Thyroid gland (tissue), 4 donors: ENCODE results near the gene TMEM145. TPM values are rescaled to one million over a fixed set of nuclear protein-coding genes. Genes with fewer than 3 reads are reported as not detected.
"Not testable (repeated sequence)": the region's sequence is repeated elsewhere in the genome, so short reads cannot be mapped to it uniquely, and the experiment has no call there.

Source experiments
- DNase-seq, 2 donors: peaks; one replicate each; pipeline ENCODE4 v3.0.0-alpha.2; 2019
- H3K27ac ChIP-seq, 3 donors: fragments of 200-600 bp; sonication (generic); 1 replicate in 2 of 3; 2 replicates in 1 of 3; pipeline ENCODE4 v1.5.1; 2016 to 2019; ENCODE audit warnings: mild to moderate bottlenecking in 1 of 3, moderate library complexity in 1 of 3
- H3K27me3 ChIP-seq: fragments of 200-600 bp; sonication (generic); one replicate; pipeline ENCODE4 v1.5.1; 2019
- H3K36me3 ChIP-seq, 2 donors: fragments of 200-600 bp; sonication (generic); one replicate each; pipeline ENCODE4 v1.5.1; 2016 to 2019
- H3K4me1 ChIP-seq, 2 donors: fragments of 200-600 bp; sonication (generic); one replicate each; pipeline ENCODE4 v1.5.1; 2017 to 2019
- H3K4me3 ChIP-seq, 3 donors: fragments of 200-600 bp; sonication (generic); replicated peaks in 1 of 3; 1 replicate in 2 of 3; 2 replicates in 1 of 3; pipeline ENCODE4 v1.5.1; 2016; ENCODE audit warnings: mild to moderate bottlenecking in 1 of 3
- H3K9me3 ChIP-seq: fragments of 200-600 bp; sonication (generic); one replicate; pipeline ENCODE4 v1.5.1; 2017
- POLR2A ChIP-seq, 2 donors: fragments of 450-650 bp; IDR thresholded peaks; one replicate each; pipeline ENCODE4 v1.6.1; 2017; ENCODE audit warnings: antibody characterized with exemption in 2 of 2, mild to moderate bottlenecking in 2 of 2, moderate library complexity in 1 of 2
- WGBS, 2 donors: methylation state at CpG; one replicate each; pipeline ENCODE4 v1.1.5; 2017; 5-methylcytosine and 5-hydroxymethylcytosine counted together
- intact Hi-C: fragments of 100-400 bp; cut with DNase I; formaldehyde crosslinking; loops from one replicate; pipeline ENCODE4 v1.15.1; 2023
- total RNA-seq, 4 donors: library from RNA; depleted of rRNA; stranded (reverse); fragments of >200 nt; gene quantifications; one replicate each; pipeline ENCODE4 v1.2.3, GENCODE V29; 2016
- TF ChIP-seq, protein P1 (sequence below), 6 experiments: fragments of 200-600 bp in 3 of 6; fragments of 450-650 bp in 3 of 6; sonication (generic) in 3 of 6; IDR thresholded peaks; one replicate each; pipeline ENCODE4 v1.5.1; 2016 to 2019; ENCODE audit warnings: antibody characterized with exemption in 6 of 6, mild to moderate bottlenecking in 2 of 6, inconsistent platforms in 1 of 6, moderate library complexity in 1 of 6

Gene TMEM145
- total RNA-seq, 4 donors from 2014 or later: 2.8 TPM; not detected in 3

DNA sequence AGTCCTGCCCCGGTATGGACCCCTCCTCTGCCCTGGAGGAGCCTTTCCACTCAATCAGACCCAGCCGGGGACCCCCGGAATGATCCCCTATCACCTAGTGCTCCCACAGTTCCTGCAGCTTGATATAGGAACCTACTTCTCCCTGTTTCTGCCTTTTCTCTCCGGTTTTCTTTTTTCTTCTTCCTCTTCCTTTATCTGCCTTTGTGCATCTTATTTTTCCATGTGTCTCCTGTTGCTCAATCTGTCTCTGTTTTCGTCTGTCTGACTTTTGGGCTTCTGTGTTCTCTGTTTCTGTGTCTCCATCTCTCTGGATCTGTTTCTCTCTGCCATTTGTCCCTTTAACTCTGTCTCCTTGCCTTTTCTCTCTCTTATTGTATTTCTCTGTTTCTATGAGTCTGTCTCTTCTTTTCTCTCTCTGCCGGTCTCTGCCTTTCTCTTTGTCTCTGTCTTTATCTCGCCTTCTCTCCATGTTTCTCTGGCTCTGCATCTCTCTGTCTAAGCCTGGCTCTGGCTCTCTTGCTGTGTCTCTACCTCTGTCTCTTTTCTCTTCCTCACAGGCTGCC lies 22.3 kb downstream of the TMEM145 start:
- intact Hi-C loops: no loop called here
- WGBS, 2 donors: 90 to 93% methylated on average over 7 of the region's 7 CpGs
- TF ChIP-seq, protein P1, sequence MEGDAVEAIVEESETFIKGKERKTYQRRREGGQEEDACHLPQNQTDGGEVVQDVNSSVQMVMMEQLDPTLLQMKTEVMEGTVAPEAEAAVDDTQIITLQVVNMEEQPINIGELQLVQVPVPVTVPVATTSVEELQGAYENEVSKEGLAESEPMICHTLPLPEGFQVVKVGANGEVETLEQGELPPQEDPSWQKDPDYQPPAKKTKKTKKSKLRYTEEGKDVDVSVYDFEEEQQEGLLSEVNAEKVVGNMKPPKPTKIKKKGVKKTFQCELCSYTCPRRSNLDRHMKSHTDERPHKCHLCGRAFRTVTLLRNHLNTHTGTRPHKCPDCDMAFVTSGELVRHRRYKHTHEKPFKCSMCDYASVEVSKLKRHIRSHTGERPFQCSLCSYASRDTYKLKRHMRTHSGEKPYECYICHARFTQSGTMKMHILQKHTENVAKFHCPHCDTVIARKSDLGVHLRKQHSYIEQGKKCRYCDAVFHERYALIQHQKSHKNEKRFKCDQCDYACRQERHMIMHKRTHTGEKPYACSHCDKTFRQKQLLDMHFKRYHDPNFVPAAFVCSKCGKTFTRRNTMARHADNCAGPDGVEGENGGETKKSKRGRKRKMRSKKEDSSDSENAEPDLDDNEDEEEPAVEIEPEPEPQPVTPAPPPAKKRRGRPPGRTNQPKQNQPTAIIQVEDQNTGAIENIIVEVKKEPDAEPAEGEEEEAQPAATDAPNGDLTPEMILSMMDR (IDR thresholded peaks at IDR 0.05): no peak
- no peak for TF ChIP-seq POLR2A (IDR thresholded peaks at IDR 0.05)
- no peak for DNase-seq
- H3K4me3 ChIP-seq: no peak overlapping the region
- H3K27ac ChIP-seq: no peak overlapping the region
- no peaks in the 10 kb centered on the region for H3K9me3 ChIP-seq
- no peaks in the 10 kb centered on the region for H3K4me1 ChIP-seq
- H3K27me3 ChIP-seq: no peaks in the 10 kb centered on the region
- H3K36me3 ChIP-seq: peaks cover 4% of the 10 kb centered on the region in 2 donors

DNA sequence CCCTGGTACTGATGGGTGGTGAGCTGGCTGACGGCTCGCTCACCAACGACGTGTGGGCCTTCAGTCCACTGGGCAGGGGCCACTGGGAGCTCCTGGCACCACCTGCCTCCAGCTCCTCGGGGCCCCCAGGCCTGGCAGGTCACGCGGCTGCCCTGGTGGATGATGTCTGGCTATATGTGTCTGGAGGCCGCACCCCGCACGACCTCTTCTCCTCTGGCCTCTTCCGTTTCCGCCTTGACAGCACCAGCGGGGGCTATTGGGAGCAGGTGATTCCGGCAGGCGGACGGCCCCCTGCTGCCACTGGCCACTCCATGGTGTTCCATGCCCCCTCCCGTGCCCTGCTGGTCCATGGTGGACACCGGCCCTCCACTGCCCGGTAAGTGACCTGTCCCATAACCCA lies 22.9 kb downstream of the TMEM145 start:
- intact Hi-C loops: no loop called here
- 94 to 95% methylated on average over 19 of the region's 19 CpGs for WGBS, 2 donors
- H3K27ac ChIP-seq: no peak overlapping the region
- peaks cover 4% of the 10 kb centered on the region in 2 donors for H3K36me3 ChIP-seq
- H3K4me3 ChIP-seq: no peak overlapping the region
- no peaks in the 10 kb centered on the region for H3K9me3 ChIP-seq
- no peaks in the 10 kb centered on the region for H3K4me1 ChIP-seq
- TF ChIP-seq, protein P1 (IDR thresholded peaks at IDR 0.05): no peak
- no peak for TF ChIP-seq POLR2A (IDR thresholded peaks at IDR 0.05)
- no peak for DNase-seq
- H3K27me3 ChIP-seq: no peaks in the 10 kb centered on the region

DNA sequence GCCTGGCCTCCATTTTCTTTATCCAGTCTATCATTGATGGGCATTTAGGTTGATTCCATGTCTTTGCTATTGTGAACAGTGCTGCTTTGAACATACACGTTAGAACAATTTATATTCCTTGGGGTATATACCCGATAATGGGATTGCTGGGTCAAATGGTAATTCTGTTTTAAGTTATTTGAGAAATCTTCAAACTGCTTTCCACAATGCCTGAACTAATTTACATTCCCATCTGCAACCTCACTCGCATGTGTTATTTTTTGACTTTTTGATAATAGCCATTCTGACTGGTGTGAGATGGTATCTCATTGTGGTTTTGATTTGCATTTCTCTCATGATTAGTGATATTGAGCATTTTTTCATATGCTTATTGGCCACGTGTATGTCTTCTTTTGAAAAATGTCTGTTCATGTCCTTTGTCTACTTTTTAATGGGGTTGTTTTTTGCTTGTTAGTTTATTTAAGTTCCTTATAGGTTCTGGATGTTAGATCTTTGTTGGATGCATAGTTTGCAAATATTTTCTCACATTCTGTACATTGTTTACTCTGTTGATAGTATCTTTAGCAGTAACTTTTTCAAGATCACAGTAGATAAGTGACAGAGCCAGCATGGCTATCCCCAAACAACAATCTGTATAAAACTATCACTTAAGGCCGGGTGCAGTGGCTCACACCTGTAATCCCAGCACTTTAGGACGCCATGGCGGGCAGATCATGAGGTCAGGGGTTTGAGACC lies 26.2 kb downstream of the TMEM145 start:
- H3K27me3 ChIP-seq, H3K4me3 ChIP-seq, H3K36me3 ChIP-seq, H3K9me3 ChIP-seq, intact Hi-C loops, H3K27ac ChIP-seq, H3K4me1 ChIP-seq, DNase-seq: not testable (repeated sequence)
- 92 to 93% methylated on average over 7 of the region's 7 CpGs for WGBS, 2 donors

DNA sequence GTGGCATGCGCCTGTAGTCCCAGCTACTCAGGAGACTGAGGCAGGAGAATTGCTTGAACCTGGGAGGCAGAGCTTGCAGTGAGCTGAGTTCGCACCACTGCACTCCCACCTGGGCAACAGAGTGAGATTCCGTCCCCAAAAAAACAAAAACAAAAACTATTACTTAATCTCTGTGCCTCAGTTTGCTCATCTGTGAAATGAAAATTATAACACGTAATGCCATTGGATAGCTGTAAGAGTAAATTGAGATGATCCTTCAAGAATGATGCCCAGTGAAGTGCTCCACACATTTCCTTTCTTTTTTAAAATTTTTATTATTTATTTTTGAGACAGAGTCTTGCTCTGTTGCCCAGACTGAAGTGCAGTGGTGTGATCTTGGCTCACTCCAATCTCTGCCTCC lies 26.8 kb downstream of the TMEM145 start:
- H3K27ac ChIP-seq, H3K4me3 ChIP-seq, DNase-seq, intact Hi-C loops, H3K9me3 ChIP-seq, H3K4me1 ChIP-seq, H3K27me3 ChIP-seq: not testable (repeated sequence)
- 95 to 97% methylated on average over 4 of the region's 4 CpGs for WGBS, 2 donors
- H3K36me3 ChIP-seq: peaks cover 8 to 11% of the 10 kb centered on the region in 2 donors

DNA sequence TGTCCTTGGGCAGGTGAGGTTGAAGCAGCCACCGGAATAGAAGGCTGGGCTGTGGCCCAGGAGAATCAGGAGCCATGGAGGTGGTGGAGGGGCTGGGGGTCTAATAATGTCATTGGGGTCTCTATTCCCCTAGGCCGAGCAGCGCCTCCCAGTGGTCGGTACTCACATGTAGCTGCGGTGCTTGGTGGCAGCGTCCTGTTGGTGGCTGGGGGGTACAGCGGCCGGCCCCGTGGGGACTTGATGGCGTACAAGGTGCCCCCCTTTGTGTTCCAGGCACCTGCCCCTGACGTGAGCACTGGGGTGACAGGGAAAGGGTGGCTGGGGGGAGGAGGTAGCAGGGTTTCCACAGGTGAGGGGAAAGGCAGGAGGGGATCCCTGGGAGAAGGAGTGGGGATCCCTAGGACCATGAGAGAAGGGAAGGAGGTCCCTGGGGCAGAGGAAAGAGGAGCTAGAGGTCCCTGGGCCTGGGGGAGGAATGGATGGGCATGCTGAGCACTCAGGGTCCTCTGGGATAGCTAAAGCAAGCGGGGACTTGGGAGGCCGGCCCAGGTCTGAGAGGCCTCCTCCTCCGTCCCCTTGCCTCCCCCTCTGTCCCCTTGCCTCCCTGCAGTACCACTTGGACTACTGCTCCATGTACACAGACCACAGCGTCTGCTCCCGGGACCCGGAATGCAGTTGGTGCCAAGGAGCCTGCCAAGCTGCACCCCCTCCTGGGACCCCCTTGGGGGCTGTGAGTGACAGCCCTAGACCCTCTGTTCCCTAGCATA lies 30.4 kb downstream of the TMEM145 start:
- DNase-seq: no peak
- intact Hi-C loops: no loop called here
- TF ChIP-seq, protein P1 (IDR thresholded peaks at IDR 0.05): no peak
- TF ChIP-seq POLR2A (IDR thresholded peaks at IDR 0.05): no peak
- H3K36me3 ChIP-seq: peaks cover 8 to 10% of the 10 kb centered on the region in 2 donors
- no peaks in the 10 kb centered on the region for H3K27me3 ChIP-seq
- H3K4me3 ChIP-seq: no peak overlapping the region
- H3K4me1 ChIP-seq: no peaks in the 10 kb centered on the region
- no peaks in the 10 kb centered on the region for H3K9me3 ChIP-seq
- WGBS, 2 donors: 88 to 95% methylated on average over 12 to 17 of the region's 17 CpGs
- no peak overlapping the region for H3K27ac ChIP-seq
